Diencephalon (tissue), 1 donor: Measurements from ENCODE around the gene MTRF1L. TPM values are rescaled to one million over a fixed set of nuclear protein-coding genes. Genes with fewer than 3 reads are reported as not detected.

Experiments used
- small RNA-seq: library from RNA; depleted of rRNA; stranded (forward); fragments of <200 nt; gene quantifications from one replicate; pipeline ENCODE3, GENCODE V24; 2014
- total RNA-seq: library from RNA; depleted of rRNA; stranded (reverse); fragments of >200 nt; gene quantifications from one replicate; pipeline ENCODE4 v1.2.3, GENCODE V29; 2014

Gene MTRF1L, protein sequence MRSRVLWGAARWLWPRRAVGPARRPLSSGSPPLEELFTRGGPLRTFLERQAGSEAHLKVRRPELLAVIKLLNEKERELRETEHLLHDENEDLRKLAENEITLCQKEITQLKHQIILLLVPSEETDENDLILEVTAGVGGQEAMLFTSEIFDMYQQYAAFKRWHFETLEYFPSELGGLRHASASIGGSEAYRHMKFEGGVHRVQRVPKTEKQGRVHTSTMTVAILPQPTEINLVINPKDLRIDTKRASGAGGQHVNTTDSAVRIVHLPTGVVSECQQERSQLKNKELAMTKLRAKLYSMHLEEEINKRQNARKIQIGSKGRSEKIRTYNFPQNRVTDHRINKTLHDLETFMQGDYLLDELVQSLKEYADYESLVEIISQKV
- 20.5 TPM for total RNA-seq

DNA sequence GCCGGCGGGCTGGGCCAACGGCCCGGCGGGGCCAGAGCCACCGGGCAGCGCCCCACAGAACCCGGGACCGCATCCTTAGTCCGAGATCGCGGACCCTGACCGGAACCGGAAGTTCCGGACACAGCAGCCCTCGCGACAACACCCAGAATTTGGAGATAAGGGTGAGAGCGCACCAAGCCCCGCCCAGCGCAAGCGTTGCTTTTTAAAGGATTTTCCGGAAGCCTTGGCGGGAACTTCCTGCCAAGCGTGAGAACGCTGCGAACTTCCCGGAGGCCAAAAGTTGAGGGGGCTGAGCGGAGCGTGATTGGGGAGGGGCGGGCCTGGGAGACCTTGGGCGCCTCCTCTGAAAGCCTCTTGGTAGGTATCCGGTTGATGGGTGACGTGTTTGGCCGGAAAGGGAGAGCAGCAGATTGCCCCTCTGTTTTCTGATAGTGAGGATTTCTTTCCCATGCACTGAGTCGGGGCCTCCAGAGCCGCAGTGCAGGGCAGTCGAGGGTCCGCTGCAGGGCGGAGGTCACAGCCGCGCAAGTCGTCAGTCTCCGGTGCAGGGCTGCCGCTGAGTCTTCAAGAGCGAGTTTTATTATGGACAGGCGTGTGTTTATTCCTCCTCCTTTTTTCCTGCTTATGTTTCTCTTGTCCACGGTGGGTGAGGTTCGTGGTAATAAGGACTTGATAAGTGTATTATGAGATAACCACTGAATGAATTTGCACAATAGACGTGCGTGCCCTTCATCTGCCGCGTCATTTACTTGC, at the start of gene MTRF1L:
TSS of gene MTRF1L (minus strand) at position 97 of the 753 bp plus-strand sequence. CDS start at position 73, 24 bp downstream.

GRCh38 chr6:152982904-152983636, 19.4 kb downstream of the MTRF1L start, which contains the start of gene FBXO5:
FBXO5 (minus strand) TSS chr6:152983041; CDS start chr6:152982959, 82 bp downstream.

Small RNAs within 50 kb of the gene (small RNA-seq; reads per million reads assigned to genes)
- not detected for gene AL080276.1

Other genes with a start within 250 kb of the MTRF1L start
- gene FBXO5, start 19.7 kb downstream of the MTRF1L start, total RNA-seq: 14.5 TPM
- 81.2 TPM for gene RGS17, start 128.6 kb upstream of the MTRF1L start, total RNA-seq